ENCODE results near the gene MAPK8IP1.

DNA sequence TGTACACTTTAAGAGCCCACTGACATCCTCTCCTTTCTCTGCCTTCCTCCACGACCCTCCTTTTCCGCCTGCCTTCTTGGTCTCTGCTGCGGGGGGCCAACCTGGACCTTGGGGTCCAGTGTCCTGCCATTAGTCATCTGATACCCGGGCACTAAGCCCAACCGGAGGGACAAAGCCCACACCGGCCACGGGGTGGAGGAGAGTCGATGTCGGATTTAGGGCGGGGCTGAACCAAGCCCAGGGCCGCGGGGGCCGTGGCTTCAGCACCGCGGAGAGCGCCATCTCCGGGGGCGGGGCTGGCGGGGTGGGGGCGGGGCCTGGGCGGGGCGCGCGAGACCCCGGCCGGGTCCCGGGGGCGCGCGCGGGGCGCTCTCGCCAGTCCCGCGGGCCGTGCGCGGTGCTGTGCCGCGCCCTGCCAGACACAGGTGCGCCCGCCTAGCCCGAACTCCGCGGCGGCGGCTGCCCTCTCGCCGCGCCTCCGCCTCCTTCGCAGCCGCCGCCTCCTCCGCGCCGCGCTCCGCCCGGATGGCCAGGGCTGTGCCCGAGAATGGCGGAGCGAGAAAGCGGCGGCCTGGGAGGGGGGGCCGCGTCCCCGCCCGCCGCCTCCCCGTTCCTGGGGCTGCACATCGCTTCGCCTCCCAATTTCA, at the start of gene MAPK8IP1:
- TF ChIP-seq, protein P1, sequence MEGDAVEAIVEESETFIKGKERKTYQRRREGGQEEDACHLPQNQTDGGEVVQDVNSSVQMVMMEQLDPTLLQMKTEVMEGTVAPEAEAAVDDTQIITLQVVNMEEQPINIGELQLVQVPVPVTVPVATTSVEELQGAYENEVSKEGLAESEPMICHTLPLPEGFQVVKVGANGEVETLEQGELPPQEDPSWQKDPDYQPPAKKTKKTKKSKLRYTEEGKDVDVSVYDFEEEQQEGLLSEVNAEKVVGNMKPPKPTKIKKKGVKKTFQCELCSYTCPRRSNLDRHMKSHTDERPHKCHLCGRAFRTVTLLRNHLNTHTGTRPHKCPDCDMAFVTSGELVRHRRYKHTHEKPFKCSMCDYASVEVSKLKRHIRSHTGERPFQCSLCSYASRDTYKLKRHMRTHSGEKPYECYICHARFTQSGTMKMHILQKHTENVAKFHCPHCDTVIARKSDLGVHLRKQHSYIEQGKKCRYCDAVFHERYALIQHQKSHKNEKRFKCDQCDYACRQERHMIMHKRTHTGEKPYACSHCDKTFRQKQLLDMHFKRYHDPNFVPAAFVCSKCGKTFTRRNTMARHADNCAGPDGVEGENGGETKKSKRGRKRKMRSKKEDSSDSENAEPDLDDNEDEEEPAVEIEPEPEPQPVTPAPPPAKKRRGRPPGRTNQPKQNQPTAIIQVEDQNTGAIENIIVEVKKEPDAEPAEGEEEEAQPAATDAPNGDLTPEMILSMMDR (IDR thresholded peaks at IDR 0.05): no peak
- TF ChIP-seq POLR2AphosphoS5 (IDR thresholded peaks at IDR 0.05): no peak
- no peak for TF ChIP-seq EP300 (IDR thresholded peaks at IDR 0.05)

Measured in esophagus muscularis mucosa (tissue), 4 donors.